ENCODE measurements around the gene AFG1L.
A peak's percentile ranks its signal among the peaks of the same experiment; 100 is the strongest.

AFG1L gene

DNA sequence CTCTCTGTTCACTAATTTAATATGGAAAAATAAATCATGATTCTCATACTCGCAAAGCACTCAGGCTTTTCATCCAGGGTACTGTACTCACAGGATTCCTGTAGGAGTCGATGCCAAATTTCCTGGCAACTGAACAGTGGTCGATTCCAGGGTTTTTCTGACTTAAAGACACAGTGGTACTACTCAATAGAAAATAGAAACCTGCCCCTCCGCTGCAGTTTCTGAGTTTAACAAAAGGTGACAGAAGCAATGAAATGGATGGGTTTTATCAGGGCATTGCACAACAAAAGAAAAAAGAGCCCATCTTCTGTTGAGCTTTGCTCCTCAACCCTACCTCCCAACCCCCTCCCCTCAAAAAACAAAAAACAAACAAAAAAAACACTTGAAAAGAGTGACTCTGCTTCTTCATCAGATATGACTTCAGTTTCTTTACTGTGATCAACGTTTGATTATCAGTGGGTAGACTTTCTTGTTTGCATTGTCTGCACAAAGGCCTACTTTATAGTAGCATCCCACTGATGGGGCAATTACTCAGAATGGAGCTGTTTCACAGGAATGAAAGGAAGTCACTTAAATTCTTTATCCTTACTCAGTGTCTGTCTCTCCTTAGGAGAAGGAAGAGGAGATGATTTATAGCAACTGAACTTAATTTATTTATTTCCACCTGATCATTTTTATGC is 169.7 kb downstream of the AFG1L start:
- no peak for DNase-seq

DNA sequence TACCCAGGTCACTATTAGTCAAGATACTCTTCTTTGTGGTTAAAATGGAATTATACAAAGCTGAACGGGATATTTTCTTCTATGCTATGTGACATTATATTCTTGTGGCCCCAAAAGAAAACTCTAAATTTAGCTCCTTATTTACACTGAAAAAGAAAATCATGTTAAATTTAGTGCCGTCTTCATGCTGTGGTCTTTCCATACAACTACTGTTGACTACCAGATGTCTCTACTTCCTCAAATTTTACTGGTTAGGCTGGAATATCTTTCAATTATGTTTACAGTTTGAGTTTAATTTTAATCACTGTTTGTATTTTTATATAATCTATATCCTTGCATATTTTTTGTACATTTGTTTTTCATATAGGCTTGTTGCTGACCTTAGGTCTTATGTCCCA is 170.2 kb downstream of the AFG1L start:
- DNase-seq, result no peak

DNA sequence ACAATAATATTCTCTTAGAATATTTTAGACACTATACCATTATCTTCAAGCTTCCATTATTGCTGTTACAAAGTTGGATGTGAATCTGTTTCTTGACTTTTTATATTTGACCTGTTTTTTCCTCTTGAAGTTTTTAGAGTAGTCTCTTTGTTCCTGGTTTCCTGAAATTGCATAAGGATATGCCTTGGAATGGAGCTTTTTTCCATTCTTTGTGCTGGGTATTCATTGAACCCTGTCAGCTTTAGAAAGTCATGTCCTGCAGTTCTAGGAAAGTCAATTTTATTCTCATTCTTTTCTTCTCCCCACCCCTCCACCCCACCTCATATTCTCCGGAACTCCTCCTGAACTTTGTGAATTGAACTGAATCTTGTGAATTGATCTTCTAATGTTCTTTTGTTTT is 173.5 kb downstream of the AFG1L start:
- DNase-seq, result no peak

DNA sequence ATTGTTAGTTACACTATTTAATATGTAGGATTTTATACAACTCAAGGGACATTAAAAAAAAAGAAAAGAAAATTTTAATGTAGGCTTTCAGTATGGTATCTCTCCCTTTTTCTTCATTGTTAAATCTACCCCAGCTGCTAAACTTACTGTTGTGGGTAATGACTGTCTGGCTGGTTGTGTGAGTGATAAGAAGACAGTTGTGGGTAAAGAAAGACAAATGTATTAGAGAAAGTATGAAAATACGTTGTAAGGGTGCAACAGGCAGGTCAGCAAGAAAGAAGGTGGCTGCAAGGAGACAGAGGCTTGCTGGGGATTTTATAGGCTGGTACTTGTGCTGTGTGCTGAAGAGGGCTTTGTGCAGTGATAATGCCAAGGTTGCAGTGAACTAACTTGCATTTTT is 174.5 kb downstream of the AFG1L start:
- no peak for DNase-seq

DNA sequence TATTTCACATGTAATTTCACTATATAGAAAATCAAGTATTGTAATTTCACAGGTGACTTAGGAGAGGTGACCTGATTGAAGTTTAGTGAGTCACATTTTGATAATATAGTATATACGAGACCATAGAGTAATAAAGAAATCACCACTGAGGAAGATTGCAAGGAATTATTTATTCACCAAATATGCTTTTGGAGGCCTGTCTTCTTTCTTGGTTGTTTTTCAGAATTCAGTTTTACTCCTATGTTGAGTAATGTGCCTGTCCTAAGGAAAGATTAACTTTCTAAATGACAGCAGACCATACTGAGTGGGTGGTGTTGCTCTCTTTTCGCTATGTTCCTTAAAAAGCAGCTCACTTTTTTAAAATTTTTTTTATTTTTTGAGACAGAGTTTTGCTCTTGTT is 178.3 kb downstream of the AFG1L start:
- DNase-seq, result no peak

DNA sequence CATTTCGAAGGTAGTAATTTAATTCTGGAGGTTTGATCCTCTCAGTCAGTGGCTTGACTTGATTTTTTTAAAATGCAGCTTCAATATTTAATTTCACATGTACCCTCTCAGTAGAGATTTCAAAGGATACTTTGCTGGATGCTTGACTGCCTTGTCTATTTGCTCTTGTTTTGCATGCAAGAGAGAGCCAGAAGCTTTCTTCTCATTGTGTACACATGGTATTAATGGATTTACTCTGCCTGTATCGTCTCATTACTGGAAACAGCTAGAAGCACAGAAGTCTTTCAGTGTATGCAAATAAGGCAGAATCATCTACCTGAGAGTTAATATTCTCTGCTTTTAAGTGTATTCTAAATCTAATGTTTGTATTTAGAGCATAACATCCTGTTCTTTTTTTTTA is 181.5 kb downstream of the AFG1L start:
- peak; percentile 10 to 18 for DNase-seq

DNA sequence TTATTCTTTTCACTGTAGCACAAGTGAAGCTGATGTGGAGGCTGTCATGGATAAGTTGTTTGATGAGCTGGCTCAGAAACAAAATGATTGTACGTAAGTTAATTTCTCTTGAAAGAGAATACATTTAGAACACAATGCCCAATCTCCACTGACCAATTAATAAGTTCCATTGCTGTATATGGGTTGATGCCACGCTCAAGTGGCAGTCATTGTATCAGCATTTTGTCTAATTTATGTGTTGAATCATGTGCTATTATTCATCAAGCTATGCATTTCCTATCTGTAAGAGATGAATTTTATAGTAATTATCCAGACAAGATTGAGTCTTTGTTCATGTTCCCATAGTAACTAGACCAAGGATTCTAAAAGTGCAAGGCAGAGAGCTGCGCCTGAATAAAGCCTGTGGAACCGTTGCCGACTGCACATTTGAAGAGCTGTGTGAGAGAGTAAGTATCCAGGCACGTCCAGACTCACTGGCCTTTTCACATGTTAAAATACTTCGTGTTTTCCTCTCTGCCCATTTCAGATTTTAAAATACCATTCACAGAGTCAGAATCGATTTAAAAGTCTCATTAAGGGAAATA is 182.1 kb downstream of the AFG1L start:
- DNase-seq, result peak; percentile 5 to 12

DNA sequence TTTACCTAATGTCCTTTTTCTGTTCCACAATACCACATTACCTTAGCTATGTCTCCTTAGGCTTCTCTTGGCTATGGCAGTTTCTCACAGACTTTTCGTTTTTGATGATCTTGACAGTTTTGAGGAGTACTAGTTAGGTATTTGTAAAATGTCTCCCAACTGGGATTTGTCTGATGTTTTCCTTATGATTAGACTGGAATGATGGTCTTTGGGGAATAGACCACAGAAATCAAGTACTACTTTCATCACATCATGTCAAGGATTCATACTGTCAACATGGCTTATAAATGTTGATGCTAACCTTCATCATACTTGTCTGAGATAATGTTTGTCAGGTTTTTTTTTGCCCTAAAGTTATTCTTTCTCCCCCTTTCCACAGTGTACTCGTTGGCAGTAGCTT is 187.7 kb downstream of the AFG1L start:
- DNase-seq, result no peak

DNA sequence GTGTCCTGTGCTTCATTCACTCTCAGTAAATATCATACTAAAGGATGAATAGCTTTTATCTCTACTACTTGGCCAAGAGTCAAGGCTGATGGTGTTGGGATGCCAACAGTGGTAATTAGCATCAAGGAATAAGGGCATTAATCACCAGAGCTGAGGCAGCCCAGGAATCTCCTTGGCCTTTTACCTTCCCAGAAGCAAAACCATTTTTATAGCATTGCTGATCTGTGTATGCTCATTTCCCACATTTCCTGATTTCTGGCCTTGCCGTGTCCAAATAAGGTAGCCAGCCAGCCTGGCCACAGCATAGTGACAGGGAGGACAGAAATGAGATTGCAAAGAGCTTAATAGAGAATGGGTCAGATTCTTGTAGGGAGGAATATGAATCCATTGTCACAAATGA is 189.2 kb downstream of the AFG1L start:
- no peak for DNase-seq

DNA sequence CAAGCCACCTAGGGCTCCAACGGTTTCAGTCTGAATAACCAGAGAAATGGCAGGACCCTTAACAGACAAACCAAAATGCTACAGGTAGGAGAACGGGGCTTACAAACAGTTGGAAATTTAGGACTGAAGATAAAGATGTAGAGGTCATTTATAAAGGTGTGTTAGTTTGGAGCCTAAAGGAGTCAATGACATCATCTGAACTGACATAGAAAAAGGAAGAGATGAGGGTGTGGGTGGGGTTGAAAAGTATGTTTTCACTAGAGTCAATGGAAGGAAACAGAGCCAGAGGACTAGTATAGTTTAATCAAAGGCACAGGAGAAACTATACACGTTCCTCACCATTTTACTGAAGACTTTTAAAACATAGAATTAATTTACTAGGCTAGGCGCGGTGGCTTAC is 194.8 kb downstream of the AFG1L start:
- no peak for DNase-seq

DNA sequence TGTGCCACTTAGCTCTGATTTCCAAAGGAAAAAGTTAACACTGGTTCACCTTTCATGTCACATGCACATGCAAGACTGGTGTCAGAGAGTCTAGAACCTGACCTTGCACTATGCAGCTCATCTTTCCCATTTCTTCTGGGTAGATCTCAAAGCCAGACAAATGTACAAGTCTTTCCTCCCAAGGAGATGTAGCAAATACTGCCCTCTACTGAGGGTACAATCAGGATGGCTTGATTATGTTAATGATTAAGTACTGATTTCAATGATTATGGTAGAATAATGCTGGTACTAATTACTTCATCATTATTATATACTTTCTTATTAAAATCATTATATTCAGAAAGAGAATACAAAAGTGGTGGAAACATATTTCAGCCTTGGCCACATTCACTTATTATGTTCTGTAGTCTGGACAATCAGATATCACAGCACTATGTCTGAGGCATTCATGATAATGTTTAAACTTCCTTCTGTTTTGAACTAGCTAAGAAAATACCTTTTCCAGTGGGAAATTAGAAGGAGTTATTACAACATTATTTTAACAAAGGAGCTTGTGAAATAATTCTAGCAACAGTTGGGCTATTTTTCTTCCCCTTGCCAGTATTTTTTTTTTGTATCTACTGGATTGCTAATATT is 197.4 kb downstream of the AFG1L start:
- DNase-seq, result peak; percentile 10

DNA sequence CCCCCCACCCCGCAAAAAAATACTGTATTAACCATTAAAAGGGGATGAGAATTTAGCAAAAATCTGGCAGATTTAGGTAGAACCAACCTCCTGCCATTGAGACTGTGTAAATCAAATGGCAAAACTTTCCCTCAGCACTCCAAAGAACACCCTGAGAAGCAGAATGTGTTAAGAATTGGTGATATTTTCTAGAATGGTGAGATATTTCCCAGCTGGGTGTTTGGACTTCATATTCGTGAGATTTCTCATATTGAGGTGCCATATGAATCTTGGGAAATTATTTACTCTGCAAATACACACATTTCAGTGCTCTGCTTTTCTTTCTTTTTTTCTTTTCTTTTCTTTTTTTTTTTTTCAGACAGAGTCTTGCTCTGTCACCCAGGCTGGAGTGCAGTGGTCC is 199.6 kb downstream of the AFG1L start:
- no peak for DNase-seq

DNA sequence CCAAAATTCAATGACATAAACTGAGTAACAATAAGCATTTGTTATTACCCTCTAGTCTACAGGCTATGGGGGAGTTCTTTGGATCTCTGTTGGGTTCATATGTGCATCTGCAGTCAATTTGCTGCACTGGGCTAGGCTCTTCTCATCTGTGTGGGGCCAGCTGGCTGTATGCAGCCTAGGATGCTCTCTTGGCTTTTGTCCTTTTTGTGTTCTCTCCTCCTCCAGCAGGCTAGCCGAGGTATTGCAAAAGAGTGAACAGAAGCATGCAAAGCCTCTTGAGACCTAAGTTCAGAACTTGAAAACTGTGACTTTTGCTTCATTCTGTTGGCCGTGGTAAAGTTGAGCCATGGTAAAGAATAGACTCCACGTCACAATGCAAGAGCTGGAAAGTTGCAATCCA is 203.0 kb downstream of the AFG1L start:
- DNase-seq, result peak; percentile 8 to 12

DNA sequence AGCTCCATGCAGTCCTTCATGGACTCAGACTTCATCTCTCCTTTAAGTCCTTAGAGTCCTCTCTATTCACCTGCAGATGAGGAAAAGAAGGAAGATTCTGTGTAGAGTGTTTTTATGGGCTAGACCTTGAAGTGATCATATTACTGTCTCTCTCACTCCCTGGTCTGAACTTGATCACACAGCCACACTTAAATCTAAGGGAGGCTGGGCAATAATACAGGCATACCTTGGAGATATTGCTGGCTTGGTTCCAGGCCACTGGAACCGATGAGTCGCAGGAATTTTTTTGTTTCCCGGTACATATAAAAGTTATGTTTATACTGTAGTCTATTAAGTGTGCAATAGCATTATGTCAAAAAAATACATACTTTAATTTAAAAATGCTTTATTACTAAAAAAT is 206.7 kb downstream of the AFG1L start:
- DNase-seq, result no peak

DNA sequence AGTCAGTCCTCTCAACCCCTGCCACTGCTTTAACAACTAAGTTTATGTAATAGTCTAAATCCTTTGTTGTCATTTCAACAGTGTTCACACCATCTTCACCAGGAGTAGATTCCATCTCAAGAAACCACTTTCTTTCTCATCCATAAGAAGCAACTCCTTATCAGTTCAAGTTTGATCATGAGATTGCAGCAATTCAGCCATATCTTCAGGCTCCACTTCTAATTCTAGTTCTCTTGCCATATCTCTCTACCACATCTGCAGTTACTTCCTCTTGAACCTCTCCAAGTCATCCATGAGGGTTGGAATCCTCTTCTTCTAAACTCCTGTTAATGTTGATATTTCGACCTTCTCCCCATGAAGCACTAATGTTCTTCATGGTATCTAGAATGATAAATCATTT is 208.0 kb downstream of the AFG1L start:
- DNase-seq, result no peak

DNA sequence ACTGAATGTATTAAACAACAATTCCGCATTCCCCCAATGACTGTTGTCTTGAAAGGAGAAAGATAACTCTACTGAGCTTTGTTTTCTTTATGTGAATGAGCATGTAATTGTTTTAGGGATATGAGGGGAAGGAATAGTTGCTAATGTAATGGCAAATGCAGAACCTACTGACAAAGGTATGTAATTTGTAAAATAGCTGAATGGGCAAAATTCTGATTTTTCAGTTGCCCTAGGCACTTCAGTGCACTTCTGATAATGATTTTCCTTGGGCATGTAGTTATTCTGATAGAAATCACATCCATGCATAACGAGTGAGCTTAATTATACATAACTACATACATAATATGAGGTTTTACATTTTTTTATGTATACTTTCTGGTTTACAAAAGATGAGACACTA is 212.5 kb downstream of the AFG1L start:
- DNase-seq, result no peak

DNA sequence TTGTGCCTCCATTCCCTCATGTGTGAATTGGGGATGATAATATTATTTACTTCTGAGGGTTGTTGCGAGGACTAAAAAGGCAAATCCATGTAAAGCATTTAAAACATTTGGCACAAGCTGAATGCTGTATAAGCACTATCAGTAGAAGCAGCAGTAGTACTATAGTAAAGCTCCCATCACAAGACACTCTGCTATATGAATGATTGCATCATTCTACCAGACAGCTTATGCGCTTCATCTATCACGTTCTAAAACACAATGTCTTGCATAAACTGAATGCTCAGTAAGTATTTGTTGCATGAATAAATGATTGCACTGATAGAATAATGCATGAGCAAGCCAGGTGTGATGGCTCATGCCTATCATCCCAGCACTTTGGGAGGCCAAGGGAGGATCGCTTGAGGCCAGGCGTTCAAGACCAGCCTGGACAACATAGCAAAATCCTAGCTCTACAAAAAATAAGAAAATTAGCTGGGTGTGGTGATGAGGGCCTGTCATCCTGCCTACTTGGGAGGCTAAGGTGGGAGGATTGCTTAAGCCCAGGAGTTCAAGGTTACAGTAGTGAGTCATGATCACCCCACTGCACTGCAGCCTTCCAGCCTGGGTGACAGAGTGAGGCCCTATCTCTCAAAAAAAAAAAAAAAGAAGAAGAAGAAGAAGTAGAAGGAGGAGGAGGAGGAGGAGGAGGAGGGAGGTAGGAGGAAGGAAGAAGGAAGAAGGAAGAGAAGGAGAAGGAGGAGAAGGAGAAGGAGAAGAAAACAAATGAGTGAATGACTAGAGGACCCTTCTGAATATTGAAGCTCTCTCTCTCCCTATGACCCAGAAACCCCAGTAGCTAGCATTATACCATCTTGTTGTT is 215.8 kb downstream of the AFG1L start:
- no peak for DNase-seq

DNA sequence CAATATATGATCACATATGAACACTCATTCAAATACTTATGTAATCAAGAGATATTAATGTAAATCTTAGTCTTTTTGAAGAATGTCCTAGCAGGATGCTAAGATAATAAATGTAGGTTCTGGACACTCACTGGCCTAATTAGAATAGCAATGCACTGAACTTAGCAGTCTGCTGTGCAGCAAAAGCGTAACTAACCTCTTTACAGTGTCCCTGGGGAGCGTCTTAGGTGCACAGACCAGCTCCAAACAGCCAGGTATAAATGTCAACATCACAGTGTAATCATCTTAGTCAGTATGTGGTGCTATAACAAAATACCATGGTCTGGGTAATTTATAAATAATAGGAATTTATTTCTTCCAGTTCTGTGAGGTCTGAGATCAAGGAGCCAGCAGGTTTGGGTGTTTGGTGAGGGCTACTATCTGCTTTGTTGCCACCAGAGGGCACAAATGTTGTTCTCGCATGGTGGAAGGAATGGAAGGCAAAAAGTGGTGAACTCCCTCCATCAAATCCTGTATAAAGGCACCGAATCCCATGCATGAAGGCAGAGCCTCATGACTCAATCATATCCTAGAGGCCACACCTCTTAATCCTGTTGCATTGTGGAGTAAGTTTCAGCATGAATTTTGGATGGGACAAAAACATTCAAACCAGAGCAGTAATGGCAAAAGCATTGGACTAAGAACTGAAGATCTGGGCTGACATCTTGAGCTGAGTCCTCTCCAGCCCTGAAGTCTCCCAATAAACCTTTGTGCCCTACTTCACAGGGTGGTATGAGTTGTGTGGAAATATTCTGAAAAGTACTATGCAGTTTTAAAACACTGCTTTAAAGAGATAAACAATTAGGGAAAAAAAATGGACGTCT is 224.1 kb downstream of the AFG1L start:
- no peak for DNase-seq

DNA sequence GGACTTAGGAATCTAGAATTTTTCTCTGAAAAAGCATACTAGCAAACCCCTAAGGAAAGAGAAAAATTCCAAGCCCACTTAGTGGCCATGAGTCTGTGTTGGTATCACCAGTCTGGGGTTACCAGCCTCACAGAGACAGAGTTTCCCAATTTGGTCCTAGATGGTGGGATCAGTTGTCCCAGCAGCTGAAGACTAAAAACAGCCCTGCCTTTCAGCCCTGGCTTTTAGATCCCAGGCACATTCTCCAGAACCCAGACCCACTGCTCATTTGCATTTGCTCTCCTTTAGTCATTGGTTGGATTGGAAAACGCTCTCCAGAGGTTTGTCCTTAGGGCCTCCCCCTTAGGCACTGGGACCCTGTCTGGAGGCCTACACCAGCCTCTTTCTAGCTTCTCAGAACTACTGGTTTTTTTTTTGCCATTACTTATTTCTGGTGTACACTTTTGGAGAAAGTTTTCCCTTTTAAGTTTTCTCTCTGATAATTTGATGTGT is 226.8 kb downstream of the AFG1L start:
- no peak for DNase-seq

DNA sequence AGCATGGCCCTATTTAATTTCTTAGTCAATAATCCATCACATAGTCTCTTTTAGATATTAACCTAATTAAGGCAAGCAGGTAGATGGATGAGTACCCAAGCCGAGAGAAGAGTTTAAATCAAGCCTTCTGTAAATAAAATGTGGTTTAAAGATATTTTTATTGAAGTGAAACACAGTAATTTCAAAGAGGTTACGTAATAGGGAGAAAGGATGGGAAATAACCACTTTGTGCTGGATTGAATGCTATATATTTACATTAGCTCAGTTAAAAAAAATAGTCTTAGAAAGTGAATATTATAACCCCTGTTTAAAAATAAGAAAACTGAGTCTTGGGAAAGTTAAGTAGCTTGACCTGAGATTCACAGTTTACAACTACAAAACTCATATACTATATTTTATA is 228.8 kb downstream of the AFG1L start:
- no peak for DNase-seq

DNA sequence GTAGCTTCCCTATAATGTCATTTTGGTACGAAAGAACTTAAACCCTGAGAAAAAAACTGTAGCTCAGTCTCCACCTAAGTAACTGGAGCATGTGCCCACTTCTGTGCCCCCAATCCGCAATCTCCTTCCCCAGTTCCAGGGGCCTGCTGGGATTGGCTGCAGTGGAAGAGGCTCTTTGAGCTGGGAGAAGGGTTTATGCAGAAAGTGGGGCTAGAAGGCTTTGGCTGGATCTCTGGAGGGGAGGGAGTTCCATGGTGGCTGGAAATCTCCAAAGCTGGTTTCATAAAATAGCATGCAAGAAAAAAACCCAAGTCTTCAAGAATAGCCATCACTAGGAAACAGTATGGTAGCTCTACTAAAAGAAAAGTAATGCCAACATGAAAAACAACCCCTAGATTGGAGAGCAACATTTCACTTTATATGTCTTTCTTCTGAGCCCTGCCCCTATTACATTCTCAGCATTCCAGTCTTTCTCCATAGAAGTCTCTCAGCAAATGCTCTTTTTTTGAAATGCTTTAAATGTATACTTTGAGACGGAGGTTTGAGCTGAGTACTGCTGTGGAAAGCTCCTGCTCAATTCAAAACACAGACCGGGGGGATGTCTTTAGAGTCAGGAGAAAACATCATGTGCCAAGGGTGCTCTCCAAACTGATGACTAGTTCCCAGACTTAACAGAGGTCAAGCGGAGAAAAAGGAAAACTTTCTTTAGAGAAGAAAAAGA is 229.8 kb downstream of the AFG1L start:
- DNase-seq, result no peak

DNA sequence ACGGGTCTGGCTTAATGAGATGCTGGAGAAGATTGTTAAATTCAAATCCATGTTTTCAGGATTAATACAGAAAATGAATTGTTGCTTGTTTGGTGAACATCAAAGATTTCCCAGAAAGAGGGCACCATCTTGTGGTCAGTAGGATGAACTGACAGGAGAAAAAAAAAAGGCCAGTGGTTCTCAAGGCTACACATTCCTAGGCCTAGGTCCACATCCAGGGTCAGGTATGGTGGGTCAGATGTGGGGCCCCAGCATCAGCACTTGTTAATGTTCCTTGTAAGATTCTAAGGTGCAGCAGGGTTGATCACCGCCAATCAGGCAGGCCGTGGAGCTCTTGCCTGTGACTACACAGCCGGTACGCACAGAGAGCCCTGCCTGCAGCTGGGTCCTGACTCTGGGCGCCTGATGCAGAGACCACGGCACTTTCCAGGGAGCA is 231.9 kb downstream of the AFG1L start:
- DNase-seq, result peak; percentile 5 to 10
